Measurements from ENCODE around the gene SUFU.

DNA sequence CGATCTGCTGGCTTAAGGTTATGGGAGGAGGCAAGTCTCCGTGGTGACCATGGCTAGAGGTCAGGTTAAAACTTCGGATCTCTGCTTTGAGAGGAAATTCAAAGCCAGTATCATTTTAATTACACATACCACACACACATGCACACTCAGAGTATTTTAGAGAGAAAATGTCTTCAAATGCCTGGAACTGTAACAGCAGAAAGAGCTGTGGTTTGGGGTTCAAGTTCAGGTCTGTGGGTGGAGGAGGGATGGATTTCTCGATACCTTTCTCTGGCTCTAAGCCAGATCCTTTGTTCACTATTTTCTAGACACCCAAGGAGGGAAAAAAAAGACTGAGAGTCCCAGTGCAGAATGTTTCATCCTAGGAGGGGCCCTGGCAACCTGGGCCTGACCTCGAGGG lies 177.9 kb downstream of the SUFU start:
- TF ChIP-seq GATA2 (IDR thresholded peaks at IDR 0.05; ENCODE audit: low read depth, low read length) (no peak), GATA3 (IDR thresholded peaks at IDR 0.05; ENCODE audit: low read depth, low read length) (no peak)

Measured in SH-SY5Y (cell line).